H1 (cell line): Measurements from ENCODE around the gene MUC4.

Source experiments
- ATF3 ChIP-seq: IDR thresholded peaks from 2 replicates; pipeline ENCODE4 v1.6.1; 2011; ENCODE audit warnings: low read depth, mild to moderate bottlenecking, low read length; ENCODE audit not compliant: insufficient read depth
- CEBPB ChIP-seq: IDR thresholded peaks from 2 replicates; pipeline ENCODE4 v1.6.1; 2012; ENCODE audit warnings: low read depth, low read length
- CHD2 ChIP-seq: IDR thresholded peaks from 2 replicates; pipeline ENCODE4 v1.6.1; 2012; ENCODE audit warnings: low read length, improper control_type of control experiment
- EZH2 ChIP-seq: fragments of 200-600 bp; sonication (generic); IDR thresholded peaks from 2 replicates; pipeline ENCODE4 v1.7.1; 2012; ENCODE audit warnings: low read depth, mild to moderate bottlenecking, moderate library complexity, low read length, inconsistent platforms; ENCODE audit not compliant: severe bottlenecking
- GABPA ChIP-seq: IDR thresholded peaks from 2 replicates; pipeline ENCODE4 v1.6.1; 2011; ENCODE audit warnings: mild to moderate bottlenecking, low read length, moderate library complexity, borderline replicate concordance; ENCODE audit not compliant: insufficient read depth
- HDAC2 ChIP-seq, 2 experiments: fragments of 300-600 bp in 1 of 2; sonication (generic) in 1 of 2; IDR thresholded peaks; 2 replicates each; pipeline ENCODE4 v1.6.1; 2011 to 2012; ENCODE audit warnings: low read depth in 2 of 2, low read length in 2 of 2, mild to moderate bottlenecking in 2 of 2, moderate library complexity in 2 of 2, borderline replicate concordance in 1 of 2, inconsistent platforms in 1 of 2
- HDAC6 ChIP-seq: IDR thresholded peaks from one replicate; pipeline ENCODE4 v1.7.1; 2012; ENCODE audit warnings: low read depth, mild to moderate bottlenecking, inconsistent platforms, low read length, moderate library complexity
- POLR2A ChIP-seq, 2 experiments: IDR thresholded peaks; 1 replicate in 1 of 2; 2 replicates in 1 of 2; pipeline ENCODE4 v1.6.1; 2011; ENCODE audit warnings: low read depth in 2 of 2, low read length in 2 of 2, mild to moderate bottlenecking in 2 of 2; ENCODE audit errors: control extremely low read depth in 1 of 2
- ZNF274 ChIP-seq: IDR thresholded peaks from 2 replicates; pipeline ENCODE4 v1.7.0; 2012; ENCODE audit warnings: low read length, borderline replicate concordance; ENCODE audit errors: extremely low read depth
- TF ChIP-seq, protein P1 (sequence below), 3 experiments: IDR thresholded peaks; 1 replicate in 2 of 3; 2 replicates in 1 of 3; pipeline versions ENCODE4 v1.5.1 to v1.6.1; 2011; ENCODE audit warnings: low read length in 3 of 3, mild to moderate bottlenecking in 3 of 3, inconsistent platforms in 2 of 3, low read depth in 1 of 3, moderate library complexity in 1 of 3; ENCODE audit not compliant: insufficient read depth in 1 of 3; ENCODE audit errors: control extremely low read depth in 1 of 3
- TF ChIP-seq, protein P2 (sequence below): IDR thresholded peaks from 2 replicates; pipeline ENCODE4 v1.6.1; 2012; ENCODE audit warnings: low read length, inconsistent platforms
- TF ChIP-seq, protein P3 (sequence below): IDR thresholded peaks from 2 replicates; pipeline ENCODE4 v1.6.1; 2012; ENCODE audit warnings: inconsistent platforms

- TF ChIP-seq, protein P1, sequence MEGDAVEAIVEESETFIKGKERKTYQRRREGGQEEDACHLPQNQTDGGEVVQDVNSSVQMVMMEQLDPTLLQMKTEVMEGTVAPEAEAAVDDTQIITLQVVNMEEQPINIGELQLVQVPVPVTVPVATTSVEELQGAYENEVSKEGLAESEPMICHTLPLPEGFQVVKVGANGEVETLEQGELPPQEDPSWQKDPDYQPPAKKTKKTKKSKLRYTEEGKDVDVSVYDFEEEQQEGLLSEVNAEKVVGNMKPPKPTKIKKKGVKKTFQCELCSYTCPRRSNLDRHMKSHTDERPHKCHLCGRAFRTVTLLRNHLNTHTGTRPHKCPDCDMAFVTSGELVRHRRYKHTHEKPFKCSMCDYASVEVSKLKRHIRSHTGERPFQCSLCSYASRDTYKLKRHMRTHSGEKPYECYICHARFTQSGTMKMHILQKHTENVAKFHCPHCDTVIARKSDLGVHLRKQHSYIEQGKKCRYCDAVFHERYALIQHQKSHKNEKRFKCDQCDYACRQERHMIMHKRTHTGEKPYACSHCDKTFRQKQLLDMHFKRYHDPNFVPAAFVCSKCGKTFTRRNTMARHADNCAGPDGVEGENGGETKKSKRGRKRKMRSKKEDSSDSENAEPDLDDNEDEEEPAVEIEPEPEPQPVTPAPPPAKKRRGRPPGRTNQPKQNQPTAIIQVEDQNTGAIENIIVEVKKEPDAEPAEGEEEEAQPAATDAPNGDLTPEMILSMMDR (IDR thresholded peaks at IDR 0.05; ENCODE audit: control extremely low read depth in 1 of 3, insufficient read depth in 1 of 3, low read depth in 1 of 3, low read length in 3 of 3), result peak; percentile 37 to 44 (median 39)
- TF ChIP-seq, protein P2, sequence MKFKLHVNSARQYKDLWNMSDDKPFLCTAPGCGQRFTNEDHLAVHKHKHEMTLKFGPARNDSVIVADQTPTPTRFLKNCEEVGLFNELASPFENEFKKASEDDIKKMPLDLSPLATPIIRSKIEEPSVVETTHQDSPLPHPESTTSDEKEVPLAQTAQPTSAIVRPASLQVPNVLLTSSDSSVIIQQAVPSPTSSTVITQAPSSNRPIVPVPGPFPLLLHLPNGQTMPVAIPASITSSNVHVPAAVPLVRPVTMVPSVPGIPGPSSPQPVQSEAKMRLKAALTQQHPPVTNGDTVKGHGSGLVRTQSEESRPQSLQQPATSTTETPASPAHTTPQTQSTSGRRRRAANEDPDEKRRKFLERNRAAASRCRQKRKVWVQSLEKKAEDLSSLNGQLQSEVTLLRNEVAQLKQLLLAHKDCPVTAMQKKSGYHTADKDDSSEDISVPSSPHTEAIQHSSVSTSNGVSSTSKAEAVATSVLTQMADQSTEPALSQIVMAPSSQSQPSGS, result no peak
- TF ChIP-seq POLR2A (IDR thresholded peaks at IDR 0.05; ENCODE audit: control extremely low read depth in 1 of 2, low read depth in 2 of 2, low read length in 2 of 2), result no peak
- no peak for TF ChIP-seq HDAC6
- TF ChIP-seq CHD2, result no peak
- no peak for TF ChIP-seq GABPA
- no peak for TF ChIP-seq EZH2
- no peak for TF ChIP-seq ATF3
- TF ChIP-seq CEBPB, result no peak
- TF ChIP-seq, protein P3, sequence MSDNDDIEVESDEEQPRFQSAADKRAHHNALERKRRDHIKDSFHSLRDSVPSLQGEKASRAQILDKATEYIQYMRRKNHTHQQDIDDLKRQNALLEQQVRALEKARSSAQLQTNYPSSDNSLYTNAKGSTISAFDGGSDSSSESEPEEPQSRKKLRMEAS, result no peak
- no peak for TF ChIP-seq ZNF274
- no peak for TF ChIP-seq HDAC2 (IDR thresholded peaks at IDR 0.05; ENCODE audit: borderline replicate concordance in 1 of 2, low read depth in 2 of 2, low read length in 2 of 2)
Measured at GRCh38 chr3:195855471-195856409, 44.0 kb upstream of the MUC4 start.
